Fibroblast of upper back skin (primary cell): ENCODE results near the gene SPPL2A.
"Not testable (repeated sequence)": the region's sequence is repeated elsewhere in the genome, so short reads cannot be mapped to it uniquely, and the experiment has no call there.

Experiments
- DNase-seq: peaks from one replicate; pipeline ENCODE4 v3.0.0-alpha.2; 2013

SPPL2A gene

DNA sequence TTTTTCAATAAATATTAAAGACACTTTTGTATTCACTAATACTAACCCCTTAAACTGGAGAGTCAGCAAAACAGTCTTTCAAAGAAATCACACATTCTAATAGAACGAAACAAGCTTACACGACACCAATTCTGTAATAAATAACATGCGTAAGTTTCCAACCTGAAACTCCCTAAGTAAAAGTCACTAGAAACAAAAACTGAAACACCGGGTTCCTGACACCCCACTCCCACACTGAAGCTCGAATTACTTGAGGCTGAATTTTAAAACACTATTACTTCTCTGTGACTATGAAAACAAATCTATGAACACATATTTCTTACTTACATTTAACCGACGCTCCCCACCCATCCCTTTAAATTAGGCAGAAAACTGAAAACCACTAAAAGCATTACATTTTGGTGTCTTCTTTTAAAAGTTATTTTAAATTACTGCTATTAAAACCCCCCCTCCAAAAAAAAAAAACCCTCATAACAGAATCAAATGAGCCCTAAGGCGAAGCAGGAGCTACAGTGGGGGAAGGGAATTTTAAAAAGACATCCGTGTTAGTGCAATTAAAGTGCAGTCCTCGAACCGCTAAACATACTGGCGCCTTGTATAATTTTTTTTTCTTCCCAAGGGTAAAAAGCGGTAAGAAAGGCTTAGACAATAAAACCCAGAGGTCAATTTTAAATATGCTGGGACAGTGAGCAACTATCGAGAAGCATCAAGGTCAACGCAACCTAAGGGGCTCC is 878 bp downstream of the SPPL2A start:
- DNase-seq, result no peak

DNA sequence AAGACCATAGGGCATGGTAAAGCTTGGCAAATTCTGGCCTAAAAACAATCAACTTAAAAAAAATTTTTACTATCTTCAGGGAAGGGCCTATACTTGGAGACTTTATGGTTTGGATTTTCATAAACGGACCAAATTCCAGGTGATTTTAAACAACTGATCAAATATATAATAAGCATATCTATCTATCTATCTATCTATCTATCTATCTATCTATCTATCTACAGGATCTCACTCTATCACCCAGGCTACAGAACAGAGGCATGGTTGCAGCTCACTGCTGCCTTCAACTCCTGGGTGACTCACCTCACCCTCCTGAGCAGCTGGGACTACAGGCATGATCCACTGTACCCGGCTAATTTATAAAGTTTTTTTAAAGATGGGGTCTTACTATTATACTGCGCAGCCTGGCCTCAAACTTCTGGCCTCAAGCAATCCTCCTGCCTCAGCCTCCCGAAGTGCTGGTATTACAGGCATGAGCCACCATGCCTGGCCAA is 6.7 kb downstream of the SPPL2A start:
- DNase-seq, result no peak

DNA sequence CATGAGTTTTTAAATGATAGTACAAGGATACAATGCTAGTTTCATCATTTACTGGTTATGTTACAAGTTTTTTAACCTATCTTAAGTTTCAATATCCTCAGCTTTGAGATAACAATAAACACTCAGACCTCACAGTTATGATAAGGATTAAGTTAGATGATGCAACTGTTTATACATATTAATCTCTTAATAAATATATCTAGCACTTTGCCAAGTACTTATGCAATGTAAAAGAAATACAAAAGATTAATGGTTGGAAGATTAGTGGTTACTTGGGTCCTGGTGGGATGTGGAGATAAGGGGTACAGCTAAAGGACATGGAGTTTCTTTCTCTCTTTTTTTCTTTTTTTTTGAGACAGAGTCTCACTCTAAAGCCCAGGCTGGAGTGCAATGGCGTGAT is 12.0 kb downstream of the SPPL2A start:
- no peak for DNase-seq

DNA sequence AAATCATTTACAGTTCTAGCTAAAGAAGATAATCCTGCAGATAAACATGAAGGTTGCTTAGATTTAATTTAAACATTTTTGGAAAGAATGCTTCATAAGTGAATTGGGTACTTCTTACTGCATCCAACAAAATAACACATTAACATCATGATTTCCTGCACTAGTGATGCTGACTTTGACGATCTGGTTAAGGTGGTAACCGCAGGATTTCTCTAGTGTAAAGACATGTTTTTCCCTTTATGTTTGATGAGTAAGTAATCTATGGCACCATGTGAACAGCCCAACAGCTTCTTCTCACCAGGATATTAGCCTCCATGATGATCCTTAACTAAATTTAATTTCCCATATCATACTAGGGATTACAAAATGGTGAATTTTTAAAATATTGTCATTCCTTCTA is 14.1 kb downstream of the SPPL2A start:
- no peak for DNase-seq

DNA sequence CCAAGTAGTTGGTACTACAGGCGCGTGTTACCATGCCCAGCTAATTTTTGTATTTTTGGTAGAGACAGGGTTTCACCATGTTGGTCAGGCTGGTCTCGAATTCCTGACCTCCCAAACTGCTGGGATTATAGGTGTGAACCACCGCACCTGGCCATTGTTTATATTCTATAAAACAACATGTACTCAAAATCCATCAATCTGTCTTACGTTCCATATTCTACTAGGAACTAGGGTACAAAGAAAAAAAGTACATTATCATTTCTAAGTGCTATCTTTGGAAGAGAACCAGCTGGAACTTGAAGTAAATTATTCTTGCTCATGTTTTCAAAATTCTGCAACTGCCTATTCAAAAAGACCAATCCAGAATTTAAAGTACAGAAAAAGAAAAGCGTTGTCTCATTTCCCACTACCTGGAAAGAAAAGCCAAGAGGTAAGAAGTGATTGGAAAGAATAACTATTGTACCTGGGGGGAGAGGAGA is 15.2 kb downstream of the SPPL2A start:
- DNase-seq, result no peak

DNA sequence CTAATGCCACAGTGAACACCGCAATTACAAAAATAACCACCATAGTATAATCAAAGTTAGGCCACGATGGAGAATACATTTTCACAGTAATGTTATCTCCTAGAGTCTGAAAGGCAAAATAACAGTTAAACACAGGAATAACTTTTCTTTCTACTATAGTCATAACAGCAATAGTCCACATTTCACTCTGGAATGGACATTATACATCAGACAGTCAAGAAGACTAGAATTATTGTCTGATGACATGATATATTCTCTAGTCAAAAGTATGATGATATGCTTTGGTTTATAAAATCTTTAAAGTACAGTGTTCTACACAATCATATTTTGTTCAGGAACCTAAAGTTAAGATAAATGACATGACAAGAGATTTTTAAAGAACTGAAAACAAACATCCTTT is 18.0 kb downstream of the SPPL2A start:
- peak; percentile 40 for DNase-seq

DNA sequence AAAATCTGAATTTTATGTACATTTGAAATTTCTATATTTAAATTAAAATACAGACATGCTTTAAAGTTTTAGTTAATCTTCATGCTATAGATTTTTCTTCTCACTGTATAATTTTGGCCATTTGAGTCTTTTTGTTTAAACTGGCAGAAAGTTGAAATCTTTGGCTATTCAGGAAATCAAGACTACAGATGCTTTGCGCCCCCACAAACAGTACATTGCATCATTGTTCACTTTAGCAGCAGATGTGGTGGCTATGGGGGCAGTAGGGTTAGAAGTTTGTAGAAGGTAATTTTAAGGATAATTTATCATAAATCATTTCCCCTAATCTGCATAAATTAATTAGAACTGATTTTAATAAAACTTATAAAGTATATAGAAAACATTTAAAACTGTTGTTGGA is 20.9 kb downstream of the SPPL2A start:
- no peak for DNase-seq

DNA sequence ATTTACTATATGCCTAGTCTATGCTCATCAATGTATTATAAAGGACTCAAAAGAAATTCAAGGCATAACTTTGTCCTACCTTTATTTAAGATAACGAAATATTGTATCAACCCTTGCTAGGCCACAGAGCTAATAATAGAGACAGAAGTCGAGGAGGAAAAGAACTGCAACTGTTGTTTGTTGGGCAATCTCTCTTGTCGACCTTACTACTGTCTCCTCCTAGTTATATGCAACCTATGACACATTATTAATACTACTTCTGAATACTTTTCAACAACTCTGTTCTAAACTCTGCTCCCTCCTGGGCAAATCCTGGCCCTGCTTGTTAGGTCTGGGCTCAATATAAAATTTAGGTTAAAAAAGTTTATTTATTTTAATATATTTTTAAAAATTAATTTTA is 24.6 kb downstream of the SPPL2A start:
- DNase-seq, result no peak

DNA sequence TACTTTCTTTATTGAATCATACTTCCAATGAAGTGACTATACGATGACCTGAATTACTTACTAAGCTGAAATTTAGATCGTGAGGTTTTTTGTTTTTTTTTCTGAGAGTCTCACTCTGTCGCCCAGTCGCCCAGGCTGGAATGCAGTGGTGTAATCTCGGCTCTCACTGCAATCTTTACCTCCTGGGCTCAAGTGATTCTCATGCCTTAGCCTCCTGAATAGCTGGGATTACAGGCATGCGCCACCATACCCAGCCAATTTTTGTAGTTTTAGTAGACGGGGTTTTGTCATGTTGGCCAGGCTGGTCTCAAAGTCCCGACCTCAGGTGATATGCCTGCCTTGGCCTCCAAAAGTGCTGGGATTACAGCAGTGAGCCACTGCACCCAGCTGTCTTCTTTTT is 28.7 kb downstream of the SPPL2A start:
- no peak for DNase-seq

DNA sequence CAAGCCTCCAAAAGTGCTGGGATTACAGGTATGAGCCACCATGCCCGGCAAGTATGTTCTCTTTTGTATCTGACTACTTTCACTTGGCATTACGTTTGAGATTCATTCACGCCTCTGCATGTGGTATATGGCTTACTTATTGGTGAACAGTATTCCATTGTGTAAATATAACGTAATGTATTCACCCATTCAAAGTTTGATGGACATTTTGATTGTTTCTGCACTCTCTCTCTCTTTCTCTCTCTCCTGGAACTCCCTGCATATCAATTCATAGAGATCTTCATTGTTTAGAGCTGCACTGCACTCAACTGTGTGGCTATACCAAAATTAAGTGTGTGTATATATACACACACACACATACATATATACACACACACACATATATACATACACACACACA is 30.4 kb downstream of the SPPL2A start:
- DNase-seq, result no peak

DNA sequence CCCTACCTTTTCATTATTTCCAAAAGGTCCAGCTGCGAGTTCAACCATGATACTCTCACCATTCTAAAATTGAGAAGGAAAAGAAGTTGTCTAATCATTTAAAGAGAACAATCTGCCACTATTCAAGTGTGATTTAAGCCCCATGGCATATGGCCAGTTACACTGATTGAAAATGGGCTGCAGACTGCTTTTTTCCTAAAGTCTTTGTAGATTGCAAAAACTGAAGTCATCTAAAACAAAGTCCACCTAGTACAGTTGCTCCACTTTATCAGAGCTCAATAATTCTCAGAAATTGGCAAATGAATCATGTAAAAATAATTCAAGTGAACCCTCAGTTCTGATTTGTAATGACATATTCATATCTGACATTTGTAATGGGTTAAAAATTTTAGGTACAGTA is 39.2 kb downstream of the SPPL2A start:
- DNase-seq, result no peak

DNA sequence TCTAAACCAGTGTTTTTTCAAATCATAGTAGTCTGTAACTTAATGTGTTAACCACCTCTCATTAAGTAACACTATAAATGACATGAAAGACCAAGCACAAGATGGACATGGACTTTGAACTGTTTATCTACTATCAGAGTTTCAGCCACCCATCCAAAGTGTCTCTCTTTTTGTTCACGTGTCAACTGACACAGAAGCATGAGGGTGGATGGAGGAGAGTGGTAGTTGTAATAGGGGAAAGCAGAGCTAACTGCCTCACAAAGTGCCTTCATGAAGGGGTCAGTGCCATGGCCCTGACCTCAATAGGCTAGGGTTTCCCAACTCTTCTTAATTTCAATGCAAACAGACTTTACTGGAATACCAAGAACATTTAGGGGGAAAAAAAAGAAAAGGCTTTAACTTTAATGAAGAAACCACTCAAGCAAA is 46.8 kb downstream of the SPPL2A start:
- DNase-seq, result no peak

DNA sequence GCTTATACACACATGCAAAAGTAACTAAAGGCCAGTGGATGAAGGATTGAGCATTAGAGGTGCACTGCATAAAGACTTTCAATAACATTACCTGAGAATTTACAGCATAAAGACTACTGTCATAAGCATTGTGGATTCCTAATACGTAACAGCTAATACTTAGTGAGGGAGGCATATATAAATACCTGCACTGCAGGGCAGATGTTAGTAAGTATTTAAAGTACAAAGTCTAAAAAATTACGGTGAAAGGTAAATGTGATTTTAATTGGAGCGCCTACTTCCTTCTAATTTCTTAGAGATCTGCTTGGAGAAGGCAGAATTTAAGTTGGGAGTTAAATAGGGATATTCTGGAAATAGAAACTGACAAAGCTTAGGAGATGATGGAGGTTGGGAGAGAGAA is 53.5 kb downstream of the SPPL2A start:
- no peak for DNase-seq

DNA sequence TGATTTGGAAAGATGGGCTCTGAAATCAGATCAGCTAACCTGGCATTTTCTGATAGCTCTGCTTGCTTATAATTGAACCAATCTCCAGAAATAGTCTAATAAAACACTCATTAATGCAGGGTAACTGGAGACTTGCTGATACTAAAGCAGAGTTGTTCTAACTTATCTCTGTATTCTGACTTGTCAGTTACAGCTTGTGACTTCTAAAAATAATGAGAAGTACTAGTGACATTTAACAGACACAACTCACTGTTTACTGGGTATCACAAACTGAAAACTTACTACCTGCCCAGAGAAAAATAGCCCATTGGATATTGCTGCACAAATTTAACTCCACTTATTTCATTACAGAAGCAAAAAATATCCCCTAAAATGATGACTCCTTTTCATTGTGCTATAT is 54.9 kb downstream of the SPPL2A start:
- DNase-seq, result no peak

DNA sequence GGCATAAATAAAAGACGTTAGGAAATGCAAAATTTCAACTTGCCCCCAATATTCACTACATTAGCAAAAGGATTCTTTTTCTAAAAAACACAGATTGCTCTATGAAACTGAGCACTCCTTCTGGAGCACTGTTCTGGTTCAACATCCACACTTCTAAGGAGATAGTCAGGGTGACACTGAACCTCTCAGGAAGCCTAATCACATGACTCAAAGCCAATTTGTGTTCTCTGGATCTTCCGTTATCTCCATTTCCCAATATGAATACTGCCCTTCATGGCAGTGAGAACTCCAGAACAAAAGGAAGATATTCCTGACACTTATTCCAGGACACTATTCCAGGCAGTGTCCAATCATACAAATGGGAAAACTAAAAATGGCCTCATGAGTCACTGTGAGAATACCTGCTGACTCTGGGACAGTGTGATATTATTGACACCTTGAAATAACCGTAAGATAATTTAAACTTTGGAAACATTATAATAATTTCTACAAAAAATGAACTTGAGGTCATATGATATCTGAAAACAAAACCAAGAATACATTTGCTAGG is 57.6 kb downstream of the SPPL2A start:
- DNase-seq, result no peak

DNA sequence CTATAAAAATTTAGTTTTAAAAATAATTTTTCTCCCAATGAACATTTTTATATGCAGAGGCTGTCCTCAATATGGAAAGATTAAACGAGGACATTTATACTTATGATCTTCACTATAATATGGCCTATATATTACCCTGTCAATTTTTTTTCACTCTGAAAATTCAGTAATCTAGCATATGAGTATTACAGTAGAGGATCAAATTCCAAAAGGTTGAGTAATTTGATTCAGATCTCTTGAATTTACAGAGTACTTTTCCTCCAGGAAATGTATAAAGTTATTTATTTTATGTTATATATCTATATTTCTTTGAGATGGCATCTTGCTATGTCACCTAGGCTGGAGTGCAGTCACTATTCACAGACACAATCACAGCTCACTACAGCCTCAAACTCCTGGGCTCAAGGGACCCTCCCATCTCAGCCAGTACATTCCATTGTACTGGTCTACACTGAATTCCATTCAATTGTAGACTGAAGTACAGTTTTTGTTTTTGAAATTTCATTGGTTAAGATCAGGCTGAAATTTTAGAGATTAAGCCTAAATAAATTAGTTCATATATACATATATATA is 62.7 kb downstream of the SPPL2A start:
- peak; percentile 3 for DNase-seq

DNA sequence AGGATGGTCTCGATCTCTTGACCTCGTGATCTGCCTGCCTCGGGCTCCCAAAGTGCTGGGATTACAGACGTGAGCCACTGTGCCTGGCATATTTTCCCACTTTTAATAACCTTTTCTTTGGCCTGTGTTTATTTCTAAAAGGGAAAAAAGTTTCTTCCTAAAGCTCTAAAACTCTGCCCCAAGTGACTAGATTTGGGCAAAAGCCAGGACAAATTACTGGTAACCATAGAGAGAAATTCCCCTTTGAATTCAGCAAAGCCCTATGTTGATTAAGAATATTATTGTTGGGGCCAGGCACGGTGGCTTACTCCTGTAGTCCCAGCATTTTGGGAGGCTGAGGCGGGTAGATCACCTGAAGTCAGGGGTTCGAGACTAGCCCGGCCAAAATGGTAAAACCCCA is 67.4 kb downstream of the SPPL2A start:
- peak; percentile 2 for DNase-seq

DNA sequence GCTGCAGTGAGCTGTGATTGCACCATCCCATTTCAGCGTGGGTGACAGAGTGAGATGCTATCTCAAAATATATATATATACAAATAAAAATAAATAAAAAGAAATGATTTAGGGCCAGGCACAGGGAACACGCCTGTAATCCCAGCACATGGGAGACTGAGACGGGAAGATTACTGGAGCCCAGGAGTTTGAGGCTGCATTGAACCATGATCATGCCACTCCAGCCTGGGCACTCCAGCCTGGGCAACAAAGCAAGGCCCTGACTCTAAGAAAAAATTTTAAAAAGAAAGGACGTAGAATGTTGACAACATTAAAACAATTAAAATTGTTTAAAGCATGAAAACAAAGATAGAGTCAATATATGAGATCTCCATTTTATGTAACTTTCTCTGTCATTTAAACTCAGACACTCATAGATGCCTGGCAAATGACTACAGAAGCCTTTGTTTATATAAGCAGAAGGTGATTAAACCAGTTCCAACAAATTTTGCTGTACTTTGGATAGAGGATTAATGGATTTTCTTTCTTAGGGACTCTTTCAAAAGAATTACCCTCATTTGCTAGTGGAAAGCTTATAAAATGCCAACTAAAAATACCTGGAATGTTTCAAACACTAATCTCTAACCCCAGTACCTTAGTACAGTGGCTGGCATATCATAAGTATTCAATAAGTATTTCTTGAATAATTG is 68.3 kb downstream of the SPPL2A start:
- peak; percentile 5 for DNase-seq

DNA sequence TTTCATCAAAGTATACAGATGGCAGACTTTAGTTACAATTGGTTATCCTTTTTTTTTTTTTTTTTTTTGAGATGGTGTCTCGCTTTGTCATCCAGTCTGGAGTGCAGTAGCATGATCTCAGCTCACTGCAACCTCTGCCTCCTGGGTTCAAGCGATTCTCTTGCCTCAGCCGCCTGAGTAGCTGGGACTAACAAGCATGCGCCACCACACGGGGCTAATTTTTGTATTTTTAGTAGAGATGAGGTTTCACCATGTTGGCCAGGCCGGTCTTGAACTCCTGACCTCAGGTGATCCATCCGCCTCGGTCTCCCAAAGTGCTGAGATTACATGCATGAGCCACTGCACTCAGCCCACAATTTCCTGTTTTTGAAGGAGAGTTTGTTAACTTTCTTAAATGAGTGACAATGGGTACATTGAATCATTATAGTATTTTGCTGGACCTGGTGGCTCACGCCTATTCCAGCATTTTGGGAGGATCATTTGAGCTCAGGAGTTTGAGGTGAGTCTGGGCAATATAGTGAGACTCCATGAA is 70.8 kb downstream of the SPPL2A start:
- DNase-seq, result not testable (repeated sequence)

DNA sequence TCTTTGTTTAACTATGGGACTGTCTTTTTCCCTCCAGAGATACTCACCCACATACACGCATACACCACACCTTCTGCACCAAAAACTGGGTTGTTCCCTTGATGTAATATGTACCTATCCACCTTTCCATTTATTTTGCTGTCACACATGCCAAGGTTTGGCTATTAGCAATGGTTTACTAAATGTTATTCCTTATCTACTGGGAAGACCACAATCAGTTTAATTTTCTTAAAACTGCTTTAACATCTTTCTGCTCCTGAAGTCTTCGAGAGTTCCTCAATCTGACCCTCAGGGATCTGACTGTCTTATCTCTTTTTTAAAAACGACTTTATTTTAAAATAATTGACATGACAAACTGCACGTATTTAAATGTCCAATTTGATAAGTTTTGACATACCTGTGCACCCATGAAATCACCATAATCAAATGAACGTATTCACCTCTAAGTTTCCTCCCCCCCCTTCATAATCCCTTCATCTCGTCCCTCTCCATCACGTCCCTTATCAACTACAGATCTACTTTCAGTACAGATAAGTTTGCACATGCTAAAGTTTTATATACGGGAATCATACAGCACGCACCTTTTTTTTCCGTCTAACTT is 78.1 kb downstream of the SPPL2A start:
- DNase-seq, result no peak

DNA sequence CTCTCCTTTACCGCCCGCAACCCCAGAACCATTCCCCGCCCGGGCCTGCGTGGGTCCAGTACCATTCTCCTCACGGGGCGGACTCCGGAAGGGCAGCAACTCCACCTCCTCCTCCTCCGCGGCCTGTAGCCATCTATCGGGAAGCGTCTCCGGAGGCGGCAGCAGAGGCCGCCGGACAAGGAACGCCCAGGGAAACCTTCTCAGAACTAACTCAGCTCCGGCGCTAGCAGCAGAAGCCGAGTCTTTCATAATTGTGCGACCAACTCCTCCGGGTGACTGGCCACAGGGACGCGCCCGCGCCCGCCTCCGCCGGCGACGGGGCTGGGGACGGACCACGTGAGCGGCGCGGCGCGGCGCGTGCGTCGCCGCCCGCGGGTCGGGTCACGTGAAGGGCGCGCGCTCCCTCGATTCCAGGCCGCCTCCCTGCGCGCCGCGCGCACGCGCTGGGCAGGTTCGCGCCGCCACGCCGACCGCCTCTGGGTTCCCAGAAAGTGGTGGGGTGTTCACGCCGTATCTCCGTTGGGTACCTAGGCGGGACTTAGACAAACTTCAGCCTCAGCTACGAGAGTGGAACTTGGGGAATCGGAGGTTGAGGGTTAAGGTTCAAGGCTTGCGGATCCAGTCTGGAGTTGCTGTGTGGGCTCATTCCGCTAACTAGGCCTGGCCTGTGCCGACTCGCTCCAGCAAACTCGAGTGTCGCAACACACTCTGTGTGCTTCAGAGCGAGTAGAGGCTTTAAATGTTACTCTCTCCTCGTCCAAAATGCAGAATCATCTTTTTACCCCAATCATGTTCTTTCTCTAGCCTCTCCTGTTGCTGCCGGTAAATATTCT is 78.8 kb downstream of the SPPL2A start, which contains the start of gene TRPM7:
Gene TRPM7 (minus strand): TSS at position 329 of the 833 bp plus-strand sequence. CDS start 264 bp downstream, at position 65.
- DNase-seq, result peak; percentile 77

DNA sequence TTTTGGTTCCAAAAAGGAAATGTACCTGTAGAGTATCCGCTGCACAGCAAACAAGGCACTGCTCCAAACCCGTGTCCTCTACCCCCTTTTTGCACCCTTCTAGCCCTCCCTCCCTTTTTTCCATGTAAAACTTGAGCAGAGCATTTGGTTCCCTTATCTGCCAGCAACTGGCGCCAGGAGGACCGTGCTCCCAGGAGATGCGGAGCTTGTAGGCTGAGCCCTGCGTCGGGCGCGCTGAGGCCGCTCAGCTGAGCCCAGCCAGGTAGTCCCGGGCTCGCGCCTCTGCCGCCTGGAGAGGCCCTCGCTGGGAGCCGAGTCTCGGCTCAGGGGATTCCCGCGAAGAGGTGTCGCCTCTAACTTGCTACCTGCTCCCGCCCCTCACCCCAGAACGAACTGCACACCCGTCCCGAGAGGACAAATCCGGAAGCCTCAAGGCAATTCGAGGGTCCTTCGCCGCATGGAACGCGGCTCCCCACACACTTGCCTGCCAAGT is 79.5 kb downstream of the SPPL2A start:
- DNase-seq, result peak; percentile 32
